ENCODE results near the gene CDS2. TPM values are rescaled to one million over a fixed set of nuclear protein-coding genes. Genes with fewer than 3 reads are reported as not detected.

Gene CDS2
- total RNA-seq, 1 donor: 32.0 TPM

DNA sequence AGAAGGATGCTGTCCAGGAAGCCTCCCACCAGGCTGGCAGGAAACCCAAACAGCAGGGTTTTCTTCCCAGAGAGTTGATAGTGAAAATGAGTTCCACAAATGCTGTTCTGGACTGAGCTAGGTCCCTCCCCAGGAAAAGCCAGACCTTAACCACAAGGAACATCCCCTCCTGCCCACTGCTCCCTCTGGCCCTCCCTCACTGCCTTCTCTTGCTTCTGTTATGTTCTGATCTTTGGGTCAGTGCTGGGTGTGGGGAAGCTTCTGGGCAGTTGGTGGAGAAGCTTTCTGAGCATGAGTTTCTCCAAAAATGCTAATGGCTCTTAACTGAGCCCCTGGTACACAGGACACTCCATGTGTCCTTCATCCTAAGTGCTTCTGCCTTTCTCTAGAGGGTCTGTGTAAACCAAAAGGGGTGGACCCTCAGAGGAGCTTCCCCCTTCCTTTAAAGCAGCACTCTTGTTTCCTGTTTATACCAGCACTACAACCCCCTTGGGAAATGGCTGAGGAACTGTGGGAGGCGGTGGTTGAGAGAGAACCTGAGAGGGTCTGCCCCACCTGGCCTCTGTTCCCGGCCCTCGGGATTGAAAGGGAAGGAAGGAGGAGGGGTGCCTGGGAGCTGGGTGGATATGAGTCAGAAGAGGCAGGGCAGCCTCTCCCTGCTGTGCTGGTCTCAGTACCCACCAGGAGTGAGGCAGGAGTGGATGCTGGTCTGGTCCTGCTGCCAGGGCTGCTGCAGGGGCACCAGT lies 42.0 kb downstream of the CDS2 start:
- TF ChIP-seq, protein P1, sequence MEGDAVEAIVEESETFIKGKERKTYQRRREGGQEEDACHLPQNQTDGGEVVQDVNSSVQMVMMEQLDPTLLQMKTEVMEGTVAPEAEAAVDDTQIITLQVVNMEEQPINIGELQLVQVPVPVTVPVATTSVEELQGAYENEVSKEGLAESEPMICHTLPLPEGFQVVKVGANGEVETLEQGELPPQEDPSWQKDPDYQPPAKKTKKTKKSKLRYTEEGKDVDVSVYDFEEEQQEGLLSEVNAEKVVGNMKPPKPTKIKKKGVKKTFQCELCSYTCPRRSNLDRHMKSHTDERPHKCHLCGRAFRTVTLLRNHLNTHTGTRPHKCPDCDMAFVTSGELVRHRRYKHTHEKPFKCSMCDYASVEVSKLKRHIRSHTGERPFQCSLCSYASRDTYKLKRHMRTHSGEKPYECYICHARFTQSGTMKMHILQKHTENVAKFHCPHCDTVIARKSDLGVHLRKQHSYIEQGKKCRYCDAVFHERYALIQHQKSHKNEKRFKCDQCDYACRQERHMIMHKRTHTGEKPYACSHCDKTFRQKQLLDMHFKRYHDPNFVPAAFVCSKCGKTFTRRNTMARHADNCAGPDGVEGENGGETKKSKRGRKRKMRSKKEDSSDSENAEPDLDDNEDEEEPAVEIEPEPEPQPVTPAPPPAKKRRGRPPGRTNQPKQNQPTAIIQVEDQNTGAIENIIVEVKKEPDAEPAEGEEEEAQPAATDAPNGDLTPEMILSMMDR (IDR thresholded peaks at IDR 0.05; ENCODE audit: insufficient read depth, low read length): no peak
- H3K4me3 ChIP-seq (ENCODE audit: low read depth, low read length): no peak overlapping the region
- peak; percentile 19 for DNase-seq (ENCODE audit: low read depth)

DNA sequence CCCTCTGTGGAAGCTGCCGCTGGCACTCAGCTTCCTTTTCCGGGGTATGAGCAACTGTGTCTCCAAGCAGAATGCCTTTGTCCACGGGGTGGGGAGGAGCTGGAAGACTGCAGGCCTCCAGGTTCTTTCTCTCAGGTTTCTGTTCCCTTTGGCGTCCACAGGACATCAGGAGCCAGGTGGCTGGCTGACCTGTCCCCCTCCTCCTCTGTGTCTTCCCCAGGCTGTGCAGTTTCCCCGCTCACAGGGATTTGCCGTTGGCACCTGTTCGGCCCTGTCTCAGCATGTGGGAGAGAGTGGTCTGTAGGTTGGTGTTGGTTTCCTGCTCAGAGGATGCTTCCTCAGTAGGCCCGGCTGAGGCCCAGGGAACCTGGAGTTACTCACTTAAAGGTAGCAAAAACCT lies 43.5 kb downstream of the CDS2 start:
- TF ChIP-seq, protein P1 (IDR thresholded peaks at IDR 0.05; ENCODE audit: insufficient read depth, low read length): no peak
- H3K4me3 ChIP-seq (ENCODE audit: low read depth, low read length): no peak overlapping the region

DNA sequence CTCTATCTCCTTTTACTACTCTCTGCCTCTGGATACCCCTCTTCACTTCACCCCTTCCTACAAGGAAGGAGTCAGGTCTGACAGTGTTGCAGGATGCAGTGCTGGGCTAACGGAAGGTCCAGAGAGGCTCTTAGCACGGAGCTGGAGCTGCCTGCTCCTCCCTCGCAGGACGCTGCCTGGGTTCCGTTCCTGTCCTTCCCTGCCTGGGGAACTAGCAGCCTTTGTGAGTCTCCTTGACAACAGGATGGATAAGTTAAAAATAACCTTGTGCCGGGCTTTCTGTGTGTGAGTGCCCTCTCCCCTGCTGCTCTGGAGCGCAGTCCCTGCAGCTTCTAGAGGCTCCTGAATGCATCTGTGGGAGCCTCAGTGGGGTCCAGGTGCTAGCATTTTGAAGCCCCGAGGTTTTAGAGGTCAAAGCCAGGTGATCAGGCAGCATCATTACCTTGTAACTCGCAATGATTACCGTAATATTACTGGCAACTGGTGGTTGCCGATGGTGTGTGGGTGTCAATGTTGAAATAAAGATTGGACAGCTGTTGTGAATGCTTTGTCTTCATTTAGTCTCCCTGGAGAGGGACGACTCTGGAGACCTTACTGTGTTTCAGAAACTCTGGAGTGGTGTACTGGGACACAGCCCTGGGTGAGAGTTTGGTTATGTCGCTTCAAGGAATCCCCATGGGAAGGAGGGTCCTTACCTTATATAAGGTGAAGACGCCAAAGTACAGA lies 44.4 kb downstream of the CDS2 start:
- H3K4me3 ChIP-seq (ENCODE audit: low read depth, low read length): no peak overlapping the region
- TF ChIP-seq, protein P1 (IDR thresholded peaks at IDR 0.05; ENCODE audit: insufficient read depth, low read length): no peak
- DNase-seq (ENCODE audit: low read depth): no peak

More for the DNA sequence above, 43.5 kb downstream of the CDS2 start:
- DNase-seq (ENCODE audit: low read depth): no peak

DNA sequence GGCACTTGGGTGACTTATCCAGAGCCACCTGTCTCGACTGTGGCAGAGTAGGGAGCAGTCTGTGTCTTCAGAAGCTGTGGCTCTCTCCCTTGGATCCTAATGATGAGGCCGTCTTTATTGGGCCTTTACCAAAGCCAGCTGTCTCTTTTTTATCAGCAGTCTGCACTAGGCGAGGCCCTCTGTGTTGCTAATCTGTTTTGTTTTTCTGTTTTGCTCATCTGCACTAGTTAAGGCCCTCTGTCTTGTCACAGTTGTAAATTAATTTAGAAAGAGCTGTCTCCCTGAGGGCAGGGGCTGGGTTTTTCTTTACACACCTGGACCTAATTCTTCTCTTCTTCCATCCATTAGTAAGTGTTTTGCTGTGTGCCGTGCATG lies 45.0 kb downstream of the CDS2 start:
- H3K4me3 ChIP-seq (ENCODE audit: low read depth, low read length): no peak overlapping the region
- DNase-seq (ENCODE audit: low read depth): no peak

DNA sequence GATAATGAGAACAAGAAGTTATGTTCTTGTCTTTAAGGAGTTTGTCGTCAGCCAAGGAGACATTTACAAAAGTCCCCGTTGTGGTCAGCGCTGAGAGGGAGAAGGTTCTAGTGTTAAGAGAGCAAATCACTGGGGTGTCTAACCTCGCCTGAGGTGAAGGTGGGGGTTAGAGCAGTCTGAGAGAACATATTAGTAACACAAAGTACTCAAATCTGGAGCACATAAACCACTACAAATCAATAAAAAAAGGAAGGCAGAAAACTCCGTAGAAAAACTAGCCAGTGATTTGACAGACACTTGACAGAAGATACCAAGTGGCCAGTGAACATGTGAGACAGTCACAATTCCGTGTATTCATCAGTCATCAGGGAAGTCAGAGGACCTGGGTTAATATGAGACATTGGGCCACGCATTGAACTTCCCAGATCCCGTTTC lies 45.4 kb downstream of the CDS2 start:
- no peak for DNase-seq (ENCODE audit: low read depth)
- H3K4me3 ChIP-seq (ENCODE audit: low read depth, low read length): no peak overlapping the region
- TF ChIP-seq, protein P1 (IDR thresholded peaks at IDR 0.05; ENCODE audit: insufficient read depth, low read length): no peak

More for the DNA sequence above, 45.0 kb downstream of the CDS2 start:
- TF ChIP-seq, protein P1 (IDR thresholded peaks at IDR 0.05; ENCODE audit: insufficient read depth, low read length): no peak

DNA sequence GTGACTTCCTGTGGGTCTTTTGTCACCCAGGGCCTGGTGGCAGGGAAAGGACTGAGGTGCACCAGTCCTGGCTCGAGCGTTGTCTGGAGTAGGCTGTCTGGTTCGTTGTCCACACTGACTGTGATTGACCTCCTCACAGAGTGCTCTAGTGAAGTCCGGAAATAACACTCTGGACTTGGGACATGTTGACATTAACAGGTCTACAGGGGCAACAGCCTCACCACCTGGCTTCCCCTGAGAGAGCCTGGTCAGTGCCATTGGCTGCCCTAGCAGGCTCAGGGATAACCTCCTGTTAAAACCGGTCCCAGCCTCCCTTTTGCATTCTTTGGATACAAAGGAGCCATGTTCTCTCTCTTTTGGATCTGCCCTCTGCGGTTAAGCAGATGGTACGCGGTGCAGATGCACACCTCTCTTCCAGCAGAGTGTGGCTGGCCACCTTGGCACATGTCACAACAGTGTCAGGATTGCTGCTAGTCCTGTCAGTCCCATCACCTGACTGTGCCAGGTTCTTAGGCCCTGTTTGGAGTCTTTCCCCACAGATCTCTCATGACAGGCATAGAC lies 46.2 kb downstream of the CDS2 start:
- TF ChIP-seq, protein P1 (IDR thresholded peaks at IDR 0.05; ENCODE audit: insufficient read depth, low read length): no peak
- DNase-seq (ENCODE audit: low read depth): no peak
- H3K4me3 ChIP-seq (ENCODE audit: low read depth, low read length): no peak overlapping the region
